Measurements from ENCODE around the gene MEF2D.

DNA sequence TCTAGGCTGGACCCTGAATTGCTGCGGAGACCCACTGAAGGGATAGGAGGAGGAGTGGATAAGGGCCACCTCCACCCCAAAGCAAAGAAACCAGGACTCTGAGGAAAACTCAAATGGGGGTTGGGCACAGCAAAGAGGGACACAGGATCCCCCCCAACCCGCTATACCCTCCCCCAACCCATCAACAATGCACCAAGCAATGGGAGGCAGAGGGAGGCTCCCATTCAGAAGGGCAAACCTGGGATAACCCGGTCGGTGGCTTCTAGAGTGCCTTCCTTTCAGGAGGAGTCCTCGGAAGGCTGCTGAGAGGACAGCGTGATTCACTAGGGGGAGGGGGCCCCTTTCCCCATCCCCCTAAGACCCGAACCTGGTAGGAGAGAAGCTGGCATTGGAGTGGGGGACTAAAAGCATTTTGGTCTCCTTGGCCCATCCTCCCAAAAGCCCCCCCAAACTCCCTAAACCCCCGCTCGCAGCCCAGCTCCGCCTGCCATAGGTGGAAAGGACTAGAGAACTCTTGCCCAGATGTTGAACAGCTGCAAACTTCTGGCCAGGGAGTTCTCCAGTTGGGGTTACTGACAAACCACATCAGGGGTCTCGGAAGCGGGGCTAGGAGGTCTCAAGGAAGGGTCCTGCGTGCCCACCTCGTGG is 1.3 kb downstream of the MEF2D start:
- TF ChIP-seq CTCF (conservative IDR thresholded peaks at IDR 0.05; ENCODE audit: low read depth, low read length) (no peak), EZH2 (IDR thresholded peaks at IDR 0.05; ENCODE audit: low read length, unreplicated experiment) (no peak), EZH2phosphoT487 (IDR thresholded peaks at IDR 0.05; ENCODE audit: borderline replicate concordance, low read length) (no peak)
